Prostate gland (tissue), 2 donors: ENCODE data around the gene CCDC169.

Source experiments
- POLR2A ChIP-seq: fragments of 450-650 bp; IDR thresholded peaks from one replicate; pipeline ENCODE4 v1.6.1; 2016; ENCODE audit warnings: antibody characterized with exemption, mild to moderate bottlenecking
- TF ChIP-seq, protein P1 (sequence below), 4 experiments: fragments of 200-600 bp in 2 of 4; fragments of 450-650 bp in 2 of 4; sonication (generic) in 2 of 4; IDR thresholded peaks; 1 replicate in 3 of 4; 2 replicates in 1 of 4; pipeline ENCODE4 v1.5.1; 2016 to 2019; ENCODE audit warnings: antibody characterized with exemption in 4 of 4, mild to moderate bottlenecking in 2 of 4, moderate library complexity in 2 of 4

- TF ChIP-seq, protein P1, sequence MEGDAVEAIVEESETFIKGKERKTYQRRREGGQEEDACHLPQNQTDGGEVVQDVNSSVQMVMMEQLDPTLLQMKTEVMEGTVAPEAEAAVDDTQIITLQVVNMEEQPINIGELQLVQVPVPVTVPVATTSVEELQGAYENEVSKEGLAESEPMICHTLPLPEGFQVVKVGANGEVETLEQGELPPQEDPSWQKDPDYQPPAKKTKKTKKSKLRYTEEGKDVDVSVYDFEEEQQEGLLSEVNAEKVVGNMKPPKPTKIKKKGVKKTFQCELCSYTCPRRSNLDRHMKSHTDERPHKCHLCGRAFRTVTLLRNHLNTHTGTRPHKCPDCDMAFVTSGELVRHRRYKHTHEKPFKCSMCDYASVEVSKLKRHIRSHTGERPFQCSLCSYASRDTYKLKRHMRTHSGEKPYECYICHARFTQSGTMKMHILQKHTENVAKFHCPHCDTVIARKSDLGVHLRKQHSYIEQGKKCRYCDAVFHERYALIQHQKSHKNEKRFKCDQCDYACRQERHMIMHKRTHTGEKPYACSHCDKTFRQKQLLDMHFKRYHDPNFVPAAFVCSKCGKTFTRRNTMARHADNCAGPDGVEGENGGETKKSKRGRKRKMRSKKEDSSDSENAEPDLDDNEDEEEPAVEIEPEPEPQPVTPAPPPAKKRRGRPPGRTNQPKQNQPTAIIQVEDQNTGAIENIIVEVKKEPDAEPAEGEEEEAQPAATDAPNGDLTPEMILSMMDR (IDR thresholded peaks at IDR 0.05): no peak
- no peak for TF ChIP-seq POLR2A
Measured at GRCh38 chr13:36231236-36231635, 66.4 kb downstream of the CCDC169 start.
